AG08396 (cell line): ENCODE data around the gene IFNA5.

Experiments
- DNase-seq: peaks from one replicate; pipeline ENCODE4 v3.0.0; 2012; ENCODE audit warnings: low spot score, mixed read lengths

The IFNA5 gene

DNA sequence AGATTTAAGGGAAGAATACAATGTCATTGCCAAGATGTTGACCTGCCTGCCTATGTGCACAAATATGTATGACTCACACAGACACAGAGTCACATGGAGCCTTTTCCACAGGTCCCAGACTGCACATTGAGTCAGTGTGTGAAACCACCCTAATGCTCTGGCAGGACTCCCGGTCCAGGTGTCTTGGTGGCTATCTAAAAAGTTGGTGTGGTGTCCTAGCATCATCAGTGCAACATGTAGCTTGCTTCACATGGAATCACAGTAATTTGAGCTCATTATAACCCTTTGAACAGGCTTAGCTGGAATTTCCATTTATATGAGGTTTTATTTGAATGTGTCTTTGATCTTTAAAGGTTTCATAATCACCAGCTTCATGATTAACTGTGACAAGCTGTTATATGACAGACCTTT, 10.7 kb downstream of the IFNA5 start:
- DNase-seq = no peak

GRCh38 chr9:21289848-21290247, 15.3 kb downstream of the IFNA5 start:
- no peak for DNase-seq

DNA sequence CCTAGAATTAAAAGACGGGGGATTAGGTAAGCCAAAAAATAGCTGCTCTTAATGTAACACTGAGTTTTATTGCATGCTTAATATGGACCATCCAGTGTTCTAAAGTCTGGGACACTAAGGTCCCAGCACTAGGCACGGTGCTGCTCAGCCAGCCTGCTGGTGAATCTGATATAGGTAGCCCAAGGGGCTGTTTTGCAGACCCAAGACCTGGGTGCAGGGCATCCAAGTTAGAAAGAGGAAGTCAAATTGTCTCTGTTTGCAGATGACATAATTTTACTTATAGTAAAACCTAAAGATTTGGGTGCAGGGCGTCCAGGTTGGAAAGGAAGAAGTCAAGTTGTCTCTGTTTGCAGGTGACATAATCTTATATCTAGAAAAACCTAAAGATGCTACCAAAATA, 17.8 kb downstream of the IFNA5 start:
- DNase-seq = no peak

DNA sequence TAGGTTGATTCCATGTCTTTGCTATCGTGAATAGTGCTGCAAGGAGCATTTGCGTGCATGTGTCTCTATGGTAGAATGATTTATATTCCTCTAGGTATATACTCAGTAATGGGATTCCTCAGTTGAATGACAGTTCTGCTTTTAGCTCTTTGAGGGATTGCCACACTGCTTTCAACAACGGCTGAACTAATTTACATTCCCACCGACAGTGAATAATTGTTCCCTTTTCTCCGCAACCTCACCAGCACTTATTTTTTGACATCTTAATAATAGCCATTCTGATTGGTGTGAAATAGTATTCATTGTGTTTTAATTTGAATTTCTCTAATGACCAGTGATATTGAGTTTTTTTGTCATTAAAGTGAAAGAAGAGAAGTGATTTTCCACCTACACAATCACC, 18.5 kb downstream of the IFNA5 start:
- no peak for DNase-seq

GRCh38 chr9:21286099-21286498, 19.0 kb downstream of the IFNA5 start:
- DNase-seq = no peak

DNA sequence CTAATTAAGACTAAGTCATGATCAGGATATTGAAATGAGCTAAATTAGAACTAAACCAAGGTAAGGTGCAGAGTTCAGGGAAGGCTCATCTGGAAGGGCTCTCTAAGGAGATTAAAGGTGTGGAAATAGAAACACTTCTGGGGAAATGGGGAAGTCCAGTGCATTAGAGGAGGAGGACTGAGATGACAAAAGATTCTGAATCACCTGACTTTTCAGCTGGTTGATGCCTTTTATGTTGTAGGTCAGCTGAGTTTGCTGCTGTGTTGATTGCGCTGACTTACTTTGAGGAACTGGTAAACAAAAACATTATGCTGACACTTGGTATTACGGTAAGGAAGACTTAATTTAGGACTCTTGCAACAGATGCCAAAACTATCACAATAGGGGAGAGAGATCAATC, 23.8 kb downstream of the IFNA5 start:
- DNase-seq = no peak

DNA sequence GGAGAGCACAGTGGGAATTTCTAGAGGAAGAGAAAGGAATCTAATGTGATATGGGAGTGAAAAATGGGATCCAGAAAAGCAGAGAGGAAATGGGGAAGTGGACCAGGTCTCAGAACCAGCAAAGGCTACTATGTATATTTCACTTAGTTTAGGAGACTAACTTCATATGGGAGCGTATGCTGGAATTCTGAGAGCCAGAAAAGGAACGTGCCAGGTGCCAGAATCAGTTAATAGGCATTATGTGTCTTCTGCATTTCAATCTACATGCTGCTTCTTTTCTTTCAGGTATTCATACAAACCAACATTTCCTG, 36.8 kb downstream of the IFNA5 start:
- no peak for DNase-seq

GRCh38 chr9:21267485-21268346, 37.4 kb downstream of the IFNA5 start:
- DNase-seq = no peak

- no peak for DNase-seq
Measured at GRCh38 chr9:21266733-21267484, 38.2 kb downstream of the IFNA5 start.

GRCh38 chr9:21265421-21266189, 39.5 kb downstream of the IFNA5 start:
- DNase-seq = no peak

DNA sequence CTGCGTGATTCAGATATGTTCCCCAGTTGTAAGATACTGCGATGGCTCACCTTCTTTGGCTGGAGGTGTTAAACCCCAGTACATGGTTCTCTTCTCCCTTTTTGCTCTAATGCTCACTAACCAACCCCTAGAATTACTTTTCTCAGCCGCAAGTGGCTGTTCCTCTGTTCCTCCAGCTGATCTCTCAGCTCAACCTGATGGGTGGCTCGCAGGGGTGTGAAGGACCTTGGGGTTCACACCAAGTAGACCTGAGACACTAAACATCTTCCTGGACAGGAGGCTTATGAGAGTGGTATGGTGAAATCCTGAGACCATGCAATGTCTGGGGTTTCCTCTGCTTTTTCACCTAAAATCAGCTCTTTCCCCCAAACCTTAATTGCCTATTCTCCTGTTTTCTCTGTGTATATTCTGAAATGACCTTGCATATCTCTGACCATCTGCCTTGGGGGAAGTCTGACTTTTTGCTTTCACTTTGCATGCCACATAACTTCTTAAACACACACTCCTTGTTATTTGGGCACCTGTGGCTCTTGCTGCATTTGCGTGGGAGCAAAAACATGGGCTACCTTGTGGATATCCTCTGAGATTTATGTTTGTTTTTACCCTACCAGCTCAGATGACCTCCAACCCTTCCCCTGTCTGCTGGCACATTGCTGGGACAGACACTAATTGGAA, 49.4 kb downstream of the IFNA5 start:
- DNase-seq = no peak
